Mucosa of rectum (tissue), 2 donors: ENCODE results near the gene PROS1.
"Not testable (repeated sequence)": the region's sequence is repeated elsewhere in the genome, so short reads cannot be mapped to it uniquely, and the experiment has no call there.

Experiments used
- H3K27ac ChIP-seq, 2 donors: one replicate each; pipeline ENCODE4 v1.7.0; 2013; ENCODE audit warnings: inconsistent platforms in 2 of 2, low read depth in 2 of 2, low read length in 2 of 2
- H3K27me3 ChIP-seq, 2 donors: one replicate each; pipeline ENCODE4 v1.7.0; 2013; ENCODE audit warnings: low read length in 2 of 2; ENCODE audit not compliant: control insufficient read depth in 2 of 2, insufficient read depth in 2 of 2
- H3K36me3 ChIP-seq, 2 donors: one replicate each; pipeline ENCODE4 v1.7.0; 2013; ENCODE audit warnings: low read length in 2 of 2; ENCODE audit not compliant: control insufficient read depth in 2 of 2, insufficient read depth in 2 of 2
- H3K4me1 ChIP-seq, 2 donors: one replicate each; pipeline ENCODE4 v1.7.0; 2013; ENCODE audit warnings: low read length in 2 of 2, mild to moderate bottlenecking in 1 of 2; ENCODE audit not compliant: control insufficient read depth in 2 of 2, insufficient read depth in 2 of 2
- H3K4me3 ChIP-seq, 2 donors: one replicate each; pipeline ENCODE4 v1.7.0; 2013; ENCODE audit warnings: low read length in 2 of 2
- H3K9ac ChIP-seq, 2 donors: one replicate each; pipeline ENCODE4 v1.7.0; 2013; ENCODE audit warnings: low read length in 2 of 2, low read depth in 1 of 2, mild to moderate bottlenecking in 1 of 2
- H3K9me3 ChIP-seq, 2 donors: one replicate each; pipeline ENCODE4 v1.7.0; 2013; ENCODE audit warnings: low read length in 2 of 2; ENCODE audit not compliant: control insufficient read depth in 2 of 2
- donor health status: healthy.
- donor health status: Normal muscosa, but diverticular disease.

PROS1 gene

GRCh38 chr3:93934366-93935046, 39.2 kb downstream of the PROS1 start:
- Histone ChIP-seq H3K9me3 (no peaks in the 10 kb centered on the region), H3K9ac (no peak overlapping the region), H3K27ac (no peak overlapping the region), H3K36me3 (no peaks in the 10 kb centered on the region), H3K4me1 (no peaks in the 10 kb centered on the region), H3K4me3 (no peak overlapping the region), H3K27me3 (no peaks in the 10 kb centered on the region)

- Histone ChIP-seq H3K4me1 (no peaks in the 10 kb centered on the region), H3K4me3 (no peak overlapping the region), H3K9me3 (no peaks in the 10 kb centered on the region), H3K27ac (no peak overlapping the region), H3K36me3 (no peaks in the 10 kb centered on the region), H3K27me3 (no peaks in the 10 kb centered on the region), H3K9ac (no peak overlapping the region)
Observed at GRCh38 chr3:93931597-93932229, 42.0 kb downstream of the PROS1 start.

GRCh38 chr3:93930041-93930440, 43.7 kb downstream of the PROS1 start:
- Histone ChIP-seq H3K27me3 (no peaks in the 10 kb centered on the region), H3K4me1 (no peaks in the 10 kb centered on the region), H3K9me3 (no peaks in the 10 kb centered on the region), H3K4me3 (no peak overlapping the region), H3K9ac (no peak overlapping the region), H3K27ac (no peak overlapping the region), H3K36me3 (no peaks in the 10 kb centered on the region)

- no peaks in the 10 kb centered on the region for H3K27me3 ChIP-seq
- no peak overlapping the region for H3K27ac ChIP-seq
- no peaks in the 10 kb centered on the region for H3K4me1 ChIP-seq
- no peaks in the 10 kb centered on the region for H3K9me3 ChIP-seq
- H3K36me3 ChIP-seq = no peaks in the 10 kb centered on the region
- no peak overlapping the region for H3K9ac ChIP-seq
- H3K4me3 ChIP-seq = no peak overlapping the region
Observed at GRCh38 chr3:93926789-93927188, 46.9 kb downstream of the PROS1 start.

- no peaks in the 10 kb centered on the region for H3K4me1 ChIP-seq
- H3K36me3 ChIP-seq = no peaks in the 10 kb centered on the region
- no peak overlapping the region for H3K4me3 ChIP-seq
- H3K9ac ChIP-seq = no peak overlapping the region
- H3K9me3 ChIP-seq = no peaks in the 10 kb centered on the region
- H3K27me3 ChIP-seq = no peaks in the 10 kb centered on the region
- no peak overlapping the region for H3K27ac ChIP-seq
Observed at GRCh38 chr3:93924491-93924890, 49.2 kb downstream of the PROS1 start.

- no peak overlapping the region for H3K27ac ChIP-seq
Observed at GRCh38 chr3:93923006-93923405, 50.7 kb downstream of the PROS1 start.

GRCh38 chr3:93917546-93918029, 56.1 kb downstream of the PROS1 start:
- not testable (repeated sequence) for H3K27me3 ChIP-seq, H3K9me3 ChIP-seq, H3K9ac ChIP-seq, H3K4me1 ChIP-seq, H3K27ac ChIP-seq, H3K4me3 ChIP-seq, H3K36me3 ChIP-seq

More at GRCh38 chr3:93923006-93923405, 50.7 kb downstream of the PROS1 start:
- Histone ChIP-seq H3K27me3 (no peaks in the 10 kb centered on the region), H3K9me3 (no peaks in the 10 kb centered on the region), H3K4me3 (no peak overlapping the region), H3K36me3 (no peaks in the 10 kb centered on the region), H3K9ac (no peak overlapping the region), H3K4me1 (no peaks in the 10 kb centered on the region)

- not testable (repeated sequence) for H3K27me3 ChIP-seq, H3K9me3 ChIP-seq, H3K4me3 ChIP-seq, H3K4me1 ChIP-seq, H3K27ac ChIP-seq, H3K36me3 ChIP-seq, H3K9ac ChIP-seq
Observed at GRCh38 chr3:93913623-93914022, 60.1 kb downstream of the PROS1 start.

- H3K27me3 ChIP-seq = no peaks in the 10 kb centered on the region
- no peaks in the 10 kb centered on the region for H3K9me3 ChIP-seq
- no peak overlapping the region for H3K27ac ChIP-seq
- no peaks in the 10 kb centered on the region for H3K36me3 ChIP-seq
- H3K4me1 ChIP-seq = no peaks in the 10 kb centered on the region
- no peak overlapping the region for H3K4me3 ChIP-seq
- H3K9ac ChIP-seq = no peak overlapping the region
Observed at GRCh38 chr3:93911206-93911605, 62.5 kb downstream of the PROS1 start.

- Histone ChIP-seq H3K9me3 (no peaks in the 10 kb centered on the region), H3K36me3 (no peaks in the 10 kb centered on the region), H3K27ac (no peak overlapping the region)
Observed at GRCh38 chr3:93910097-93910496, 63.6 kb downstream of the PROS1 start.

More at GRCh38 chr3:93910097-93910496, 63.6 kb downstream of the PROS1 start:
- Histone ChIP-seq H3K4me3 (no peak overlapping the region), H3K9ac (no peak overlapping the region), H3K27me3 (no peaks in the 10 kb centered on the region), H3K4me1 (no peaks in the 10 kb centered on the region)
